Measurements from ENCODE around the gene ACTR10.

GRCh38 chr14:58215191-58215914 is 15.4 kb downstream of the ACTR10 start:
- no peak for TF ChIP-seq CTCF (IDR thresholded peaks at IDR 0.05; ENCODE audit: low read length)
- TF ChIP-seq EZH2 (optimal IDR thresholded peaks at IDR 0.05; ENCODE audit: low read depth, low read length) = no peak

Data from MM.1S (cell line).